Retina (tissue), 1 donor: ENCODE data around the gene LUC7L2.
A peak's percentile ranks its signal among the peaks of the same experiment; 100 is the strongest.
"Not testable (repeated sequence)": the region's sequence is repeated elsewhere in the genome, so short reads cannot be mapped to it uniquely, and the experiment has no call there.

Experiments
- DNase-seq: peaks from one replicate; pipeline ENCODE4 v3.0.0-alpha.2; 2016

LUC7L2 gene

GRCh38 chr7:139359366-139360209 lies at the start of gene LUC7L2:
LUC7L2 (plus strand) TSS chr7:139359894; CDS start chr7:139360262, 368 bp downstream.
- DNase-seq, result peak; percentile 100

- DNase-seq, result no peak
Measured at GRCh38 chr7:139317939-139318505, 41.7 kb upstream of the LUC7L2 start.

- DNase-seq, result no peak
Measured at GRCh38 chr7:139321071-139321745, 38.5 kb upstream of the LUC7L2 start.

GRCh38 chr7:139324709-139325108 lies 35.0 kb upstream of the LUC7L2 start:
- DNase-seq, result not testable (repeated sequence)

- DNase-seq, result no peak
Measured at GRCh38 chr7:139328375-139328774, 31.3 kb upstream of the LUC7L2 start.

GRCh38 chr7:139329119-139329518 lies 30.6 kb upstream of the LUC7L2 start:
- DNase-seq, result no peak

- DNase-seq, result no peak
Measured at GRCh38 chr7:139330333-139331030, 29.2 kb upstream of the LUC7L2 start.

- DNase-seq, result no peak
Measured at GRCh38 chr7:139332697-139333359, 26.9 kb upstream of the LUC7L2 start.

- DNase-seq, result not testable (repeated sequence)
Measured at GRCh38 chr7:139333443-139333842, 26.3 kb upstream of the LUC7L2 start.

GRCh38 chr7:139334399-139335150 lies 25.1 kb upstream of the LUC7L2 start:
- DNase-seq, result no peak

- no peak for DNase-seq
Measured at GRCh38 chr7:139339025-139339424, 20.7 kb upstream of the LUC7L2 start.

- no peak for DNase-seq
Measured at GRCh38 chr7:139339698-139340036, 20.0 kb upstream of the LUC7L2 start.

GRCh38 chr7:139340037-139340807 lies 19.5 kb upstream of the LUC7L2 start:
- peak; percentile 99 for DNase-seq

GRCh38 chr7:139340808-139341057 lies 19.0 kb upstream of the LUC7L2 start:
- DNase-seq, result peak; percentile 96

GRCh38 chr7:139341058-139341775 lies 18.5 kb upstream of the LUC7L2 start, which contains the start of gene FMC1:
FMC1 (plus strand) TSS chr7:139341337; CDS start chr7:139341385, 48 bp downstream.
- DNase-seq, result peak; percentile 98

- DNase-seq, result no peak
Measured at GRCh38 chr7:139341776-139342226, 17.9 kb upstream of the LUC7L2 start.

GRCh38 chr7:139345042-139345441 lies 14.7 kb upstream of the LUC7L2 start:
- DNase-seq, result no peak

GRCh38 chr7:139351027-139351426 lies 8.7 kb upstream of the LUC7L2 start:
- DNase-seq, result no peak

GRCh38 chr7:139354729-139355128 lies 5.0 kb upstream of the LUC7L2 start:
- DNase-seq, result no peak

- no peak for DNase-seq
Measured at GRCh38 chr7:139355320-139355719, 4.4 kb upstream of the LUC7L2 start.
